OCI-LY7 (cell line): Measurements from ENCODE around the gene CSRNP3. TPM values are rescaled to one million over a fixed set of nuclear protein-coding genes. Genes with fewer than 3 reads are reported as not detected.

ENCODE experiments used
- BruUV-seq: library from RNA; stranded (reverse); fragments of 400-500 nt; replicated peaks from 2 replicates; lab custom pipeline; 2021; lab: Mats Ljungman, UMichigan
- CTCF ChIA-PET: fragments of 300-600 bp; sonication (Branson Sonifier 250); formaldehyde crosslinking; loops from one replicate; lab custom pipeline; 2022; ENCODE audit warnings: antibody characterized with exemption; ENCODE audit not compliant: unreplicated experiment; lab: Charles Lee
- POLR2A ChIA-PET: fragments of 300-600 bp; sonication (Branson Sonifier 250); formaldehyde crosslinking; loops from one replicate; lab custom pipeline; 2022; ENCODE audit warnings: antibody characterized with exemption; lab: Charles Lee
- DNase-seq: peaks from one replicate; pipeline ENCODE4 v3.0.0-alpha.2; 2015; ENCODE audit warnings: low spot score
- H2AFZ ChIP-seq: fragments of 200-600 bp; sonication (generic), shearing (Covaris generic); 2 replicates; pipeline ENCODE4 v1.6.1; 2014; ENCODE audit warnings: mild to moderate bottlenecking, antibody characterized with exemption, low read length, moderate library complexity
- H3K27ac ChIP-seq: fragments of 200-600 bp; sonication (generic); 2 replicates; pipeline ENCODE4 v1.5.1; 2014; ENCODE audit warnings: mixed run types, low read depth, mild to moderate bottlenecking, moderate library complexity, low read length, inconsistent platforms; ENCODE audit not compliant: poor library complexity, severe bottlenecking
- H3K36me3 ChIP-seq: fragments of 200-600 bp; sonication (generic); 2 replicates; pipeline ENCODE4 v1.6.1; 2014; ENCODE audit warnings: mild to moderate bottlenecking, antibody characterized with exemption, low read length, moderate library complexity, mixed read lengths; ENCODE audit not compliant: insufficient read depth
- H3K4me1 ChIP-seq: fragments of 200-600 bp; sonication (generic); 2 replicates; pipeline ENCODE4 v1.5.1; 2014; ENCODE audit warnings: mild to moderate bottlenecking, low read length; ENCODE audit not compliant: insufficient read depth, poor library complexity, severe bottlenecking
- H3K4me2 ChIP-seq: fragments of 200-600 bp; sonication (generic); 2 replicates; pipeline ENCODE4 v1.6.1; 2014; ENCODE audit warnings: mild to moderate bottlenecking, low read length
- H3K4me3 ChIP-seq: fragments of 200-600 bp; sonication (generic); 2 replicates; pipeline ENCODE4 v1.5.1; 2014; ENCODE audit warnings: mild to moderate bottlenecking, low read depth, low read length; ENCODE audit not compliant: poor library complexity, severe bottlenecking
- H3K79me2 ChIP-seq: fragments of 200-600 bp; sonication (generic); 2 replicates; pipeline ENCODE4 v1.6.1; 2016; ENCODE audit warnings: low read depth, mild to moderate bottlenecking, low read length, moderate library complexity, mixed read lengths; ENCODE audit not compliant: insufficient read depth
- H3K9me2 ChIP-seq: fragments of 200-600 bp; sonication (generic); 2 replicates; pipeline ENCODE4 v1.6.1; 2016; ENCODE audit warnings: mild to moderate bottlenecking, low read length, mixed read lengths; ENCODE audit not compliant: insufficient read depth
- H3K9me3 ChIP-seq: fragments of 200-600 bp; sonication (generic); 2 replicates; pipeline ENCODE4 v1.6.1; 2014; ENCODE audit warnings: mild to moderate bottlenecking, mixed run types, low read length, mixed read lengths
- H4K20me1 ChIP-seq: fragments of 200-600 bp; sonication (generic); 2 replicates; pipeline ENCODE4 v1.6.1; 2014; ENCODE audit warnings: mild to moderate bottlenecking, antibody characterized with exemption, low read length, moderate library complexity, mixed read lengths; ENCODE audit not compliant: insufficient read depth
- CTCF ChIP-seq: fragments of 200-600 bp; sonication (generic); conservative IDR thresholded peaks from 2 replicates; pipeline ENCODE4 v1.5.1; 2014; ENCODE audit warnings: mild to moderate bottlenecking, antibody characterized with exemption, low read length, moderate library complexity, mixed read lengths
- EZH2phosphoT487 ChIP-seq: fragments of 200-600 bp; sonication (generic); IDR thresholded peaks from 2 replicates; pipeline ENCODE4 v1.6.1; 2018; ENCODE audit warnings: low read depth, borderline replicate concordance, mild to moderate bottlenecking, mixed run types, antibody characterized with exemption, low read length, moderate library complexity, mixed read lengths
- intact Hi-C: fragments of 100-400 bp; cut with micrococcal nuclease; formaldehyde crosslinking; loops from one replicate; pipeline ENCODE4 v1.10.0; 2022; ENCODE audit not compliant: unreplicated experiment
- total RNA-seq, 2 experiments: library from RNA; depleted of rRNA in 1 of 2; stranded (reverse); fragments of >200 nt in 1 of 2; shearing (Covaris generic) in 1 of 2; gene quantifications; 2 replicates each; pipeline ENCODE4 v1.2.3, GENCODE V29; 2014 to 2022

CSRNP3 gene
- total RNA-seq, 2 experiments from 2014 or later: 0.44 to 1.4 TPM

GRCh38 chr2:165700531-165700930 is 231.0 kb downstream of the CSRNP3 start:
- H3K9me2 ChIP-seq: no peaks in the 10 kb centered on the region
- ChIA-PET POLR2A (interaction anchor here (0.8 to 1.7 kb wide), 12 partner anchors 9 to 943 kb away, joined by 3 to 5 read pairs (median 3); no protein-coding TSS in a partner anchor), CTCF (interaction anchor here (1.0 kb wide), 1 partner anchor 26 kb away, joined by 3 read pairs; no protein-coding TSS in a partner anchor)
- peaks cover 23% of the 10 kb centered on the region for H3K4me1 ChIP-seq
- no peaks in the 10 kb centered on the region for H3K36me3 ChIP-seq
- H2AFZ ChIP-seq: peak overlapping the region; percentile 66
- no peaks in the 10 kb centered on the region for H3K9me3 ChIP-seq
- H3K4me3 ChIP-seq: no peak overlapping the region
- H3K4me2 ChIP-seq: peak overlapping the region; percentile 39; the same call in 1 of the 2 replicates
- no peak for DNase-seq
- TF ChIP-seq CTCF: no peak
- TF ChIP-seq EZH2phosphoT487: no peak
- no peaks in the 10 kb centered on the region for H4K20me1 ChIP-seq
- intact Hi-C loops: loop anchor here (5.0 kb wide), 1 partner anchor 172 kb away; no protein-coding TSS in a partner anchor
- peak overlapping the region; percentile 41 for H3K27ac ChIP-seq
- BruUV-seq: no TSS peak
- H3K79me2 ChIP-seq: no peaks in the 10 kb centered on the region

- DNase-seq: no peak
These were observed 231.6 kb downstream of the CSRNP3 start for GRCh38 chr2:165701147-165701546.

More at GRCh38 chr2:165701147-165701546, 231.6 kb downstream of the CSRNP3 start:
- H3K79me2 ChIP-seq: no peaks in the 10 kb centered on the region
- no TSS peak for BruUV-seq
- no peak overlapping the region for H3K27ac ChIP-seq
- ChIA-PET CTCF (interaction anchor here (1.0 kb wide), 1 partner anchor 27 kb away, joined by 3 read pairs; no protein-coding TSS in a partner anchor), POLR2A (interaction anchor here (0.5 to 1.7 kb wide), 8 partner anchors 18 to 174 kb away, joined by 3 to 5 read pairs (median 4); no protein-coding TSS in a partner anchor)
- H3K4me3 ChIP-seq: no peak overlapping the region
- peaks cover 23% of the 10 kb centered on the region for H3K4me1 ChIP-seq
- H3K4me2 ChIP-seq: no peak overlapping the region
- no peaks in the 10 kb centered on the region for H4K20me1 ChIP-seq
- H3K9me3 ChIP-seq: no peaks in the 10 kb centered on the region
- no peaks in the 10 kb centered on the region for H3K36me3 ChIP-seq
- H2AFZ ChIP-seq: no peak overlapping the region
- intact Hi-C loops: loop anchor here (5.0 kb wide), 1 partner anchor 171 kb away; no protein-coding TSS in a partner anchor
- H3K9me2 ChIP-seq: no peaks in the 10 kb centered on the region
- TF ChIP-seq EZH2phosphoT487 (no peak), CTCF (no peak)
